K562 (cell line): ENCODE results near the gene NAT14. TPM values are rescaled to one million over a fixed set of nuclear protein-coding genes. Genes with fewer than 3 reads are reported as not detected.

Experiments
- ATAC-seq: fragments of 200-7000 bp; cut with Tn5 transposase; 3 replicates; pipeline ENCODE4 v1.9.1; 2020; ENCODE audit warnings: moderate library complexity
- BruUV-seq: library from RNA; stranded (reverse); fragments of 400-500 nt; replicated peaks from 2 replicates; lab custom pipeline; 2021; lab: Mats Ljungman, UMichigan
- CTCF ChIA-PET: fragments of 300-600 bp; formaldehyde crosslinking; extraction: SDS; loops from one replicate; lab custom pipeline; 2021; ENCODE audit warnings: low intra/inter-chr PET ratio; lab: Yijun Ruan, JAX
- POLR2A ChIA-PET: fragments of 300-600, 350-650 bp; sonication (Branson Sonifier 250); formaldehyde crosslinking; extraction: SDS; loops from one replicate; lab custom pipeline; 2021; ENCODE audit warnings: antibody characterized with exemption, inconsistent platforms; lab: Yijun Ruan, JAX
- DNase-seq, 4 experiments: peaks; one replicate each; pipeline versions ENCODE4 v3.0.0 to v3.0.0-alpha.2; 2011 to 2018; ENCODE audit warnings: low spot score in 3 of 4, mixed read lengths in 3 of 4; ENCODE audit errors: extremely low read depth in 1 of 4
- FAIRE-seq: peaks from 2 replicates; lab custom pipeline; 2011; peaks lifted over from hg19 to GRCh38; lab: Jason Lieb, UNC
- H2AFZ ChIP-seq: 2 replicates; pipeline ENCODE4 v1.6.0; 2011; ENCODE audit warnings: low read depth, low read length, control low read depth, inconsistent platforms
- H3K27ac ChIP-seq: fragments of 200-600 bp; 3 replicates; pipeline ENCODE4 v1.8.0; 2011; ENCODE audit warnings: low read depth, mild to moderate bottlenecking, control low read depth, inconsistent platforms, low read length, moderate library complexity, mixed read lengths; ENCODE audit errors: extremely low read depth
- H3K27me3 ChIP-seq, 2 experiments: fragments of 300-600 bp in 1 of 2; 2 replicates in 1 of 2; 3 replicates in 1 of 2; pipeline versions ENCODE4 v1.6.0 to v1.8.0; 2011; ENCODE audit warnings: inconsistent platforms in 2 of 2, low read length in 2 of 2, mild to moderate bottlenecking in 1 of 2, mixed read lengths in 1 of 2, moderate library complexity in 1 of 2; ENCODE audit not compliant: control insufficient read depth in 2 of 2, insufficient read depth in 2 of 2
- H3K36me3 ChIP-seq: fragments of 300-600 bp; 3 replicates; pipeline ENCODE4 v1.8.0; 2011; ENCODE audit warnings: mild to moderate bottlenecking, low read length, inconsistent platforms; ENCODE audit not compliant: control insufficient read depth, insufficient read depth
- H3K4me1 ChIP-seq, 2 experiments: fragments of 200-600 bp in 1 of 2; replicated peaks in 1 of 2; 2 replicates in 1 of 2; 3 replicates in 1 of 2; pipeline versions ENCODE4 v1.5.1 to v1.8.0; 2011; ENCODE audit warnings: inconsistent platforms in 2 of 2, low read length in 2 of 2, mild to moderate bottlenecking in 1 of 2, mixed read lengths in 1 of 2, moderate library complexity in 1 of 2; ENCODE audit not compliant: control insufficient read depth in 2 of 2, insufficient read depth in 2 of 2
- H3K4me2 ChIP-seq: 2 replicates; pipeline ENCODE4 v1.6.1; 2011; ENCODE audit warnings: low read length, control low read depth, inconsistent platforms, mixed read lengths; ENCODE audit not compliant: insufficient read depth
- H3K4me3 ChIP-seq: fragments of 200-600 bp; sonication (generic), shearing (Covaris generic); 2 replicates; pipeline ENCODE4 v1.5.1; 2016; ENCODE audit warnings: control low read depth, inconsistent platforms
- H3K79me2 ChIP-seq: fragments of 200-600 bp; 3 replicates; pipeline ENCODE4 v1.8.0; 2011; ENCODE audit warnings: low read length, inconsistent platforms; ENCODE audit not compliant: control insufficient read depth, insufficient read depth
- H3K9ac ChIP-seq, 2 experiments: 2 replicates each; pipeline versions ENCODE4 v1.6.0 to v1.6.1; 2011; ENCODE audit warnings: low read depth in 2 of 2, low read length in 2 of 2, control low read depth in 1 of 2, inconsistent platforms in 1 of 2, mild to moderate bottlenecking in 1 of 2, mixed read lengths in 1 of 2; ENCODE audit not compliant: insufficient read depth in 1 of 2
- H3K9me1 ChIP-seq: one replicate; pipeline ENCODE4 v1.6.0; 2011; ENCODE audit warnings: inconsistent platforms, mild to moderate bottlenecking, low read length, moderate library complexity; ENCODE audit not compliant: control insufficient read depth, insufficient read depth
- H3K9me3 ChIP-seq: replicated peaks from 2 replicates; pipeline ENCODE4 v1.5.1; 2011; ENCODE audit warnings: low read depth, low read length, inconsistent platforms; ENCODE audit not compliant: control insufficient read depth, insufficient read depth
- H4K20me1 ChIP-seq: replicated peaks from 2 replicates; pipeline ENCODE4 v1.6.1; 2011; ENCODE audit warnings: low read length, inconsistent platforms, mixed read lengths; ENCODE audit not compliant: control insufficient read depth, insufficient read depth
- BDP1 ChIP-seq: IDR thresholded peaks from 3 replicates; pipeline ENCODE4 v1.6.1; 2011; ENCODE audit not compliant: insufficient read length, insufficient read depth
- CXXC5 ChIP-seq: fragments of 250-450 bp; sonication (Bioruptor Pico); IDR thresholded peaks from 2 replicates; pipeline ENCODE4 v1.8.0; 2022; ENCODE audit warnings: inconsistent platforms, mild to moderate bottlenecking, moderate library complexity
- DDX20 ChIP-seq: fragments of 450-650 bp; IDR thresholded peaks from 2 replicates; pipeline ENCODE4 v1.6.1; 2016; ENCODE audit warnings: missing genetic modification characterization, low read depth, mild to moderate bottlenecking, missing compliant biosample characterization, moderate library complexity
- DMBX1 ChIP-seq: fragments of 250-450 bp; sonication (Bioruptor Pico); IDR thresholded peaks from 2 replicates; pipeline ENCODE4 v1.8.0; 2022; ENCODE audit warnings: inconsistent platforms, mild to moderate bottlenecking, moderate library complexity, borderline replicate concordance
- ELK3 ChIP-seq: fragments of 450-650 bp; formaldehyde crosslinking; IDR thresholded peaks from 2 replicates; pipeline ENCODE4 v1.4.0; 2020; ENCODE audit warnings: mild to moderate bottlenecking
- HES1 ChIP-seq: fragments of 450-650 bp; IDR thresholded peaks from 2 replicates; pipeline ENCODE4 v1.6.1; 2016; ENCODE audit warnings: low read depth, mild to moderate bottlenecking, moderate library complexity
- HIVEP1 ChIP-seq: fragments of 250-450 bp; sonication (Bioruptor Pico); IDR thresholded peaks from 2 replicates; pipeline ENCODE4 v1.4.0; 2020; ENCODE audit warnings: mild to moderate bottlenecking
- HMG20B ChIP-seq: fragments of 250-450 bp; sonication (Bioruptor Pico); IDR thresholded peaks from 2 replicates; pipeline ENCODE4 v1.5.0; 2021; ENCODE audit warnings: mild to moderate bottlenecking
- PHB2 ChIP-seq: fragments of 450-650 bp; IDR thresholded peaks from 2 replicates; pipeline ENCODE4 v1.6.1; 2017; ENCODE audit warnings: low read depth
- RNF219 ChIP-seq: fragments of 250-450 bp; sonication (Bioruptor Pico); IDR thresholded peaks from 2 replicates; pipeline ENCODE4 v1.5.0; 2022; ENCODE audit warnings: mild to moderate bottlenecking
- TSC22D4 ChIP-seq: fragments of 450-650 bp; IDR thresholded peaks from 2 replicates; pipeline ENCODE4 v1.6.1; 2016; ENCODE audit warnings: missing genetic modification characterization, missing biosample characterization, control low read depth
- XRCC3 ChIP-seq: fragments of 450-650 bp; IDR thresholded peaks from 2 replicates; pipeline ENCODE4 v1.6.1; 2017; ENCODE audit warnings: mild to moderate bottlenecking, moderate library complexity
- ZBED1 ChIP-seq: IDR thresholded peaks from 2 replicates; pipeline ENCODE4 v1.6.1; 2014
- ZBTB33 ChIP-seq: sonication (generic); formaldehyde crosslinking; IDR thresholded peaks from 2 replicates; pipeline ENCODE4 v1.8.1; 2023; ENCODE audit warnings: mild to moderate bottlenecking, missing genetic modification reagents
- ZFP36 ChIP-seq: fragments of 150-350 bp; IDR thresholded peaks from 2 replicates; pipeline ENCODE4 v1.6.1; 2018; ENCODE audit warnings: low read length, low read depth; ENCODE audit not compliant: partially characterized antibody
- ZNF175 ChIP-seq: fragments of 200-800 bp; sonication (Bioruptor generic); IDR thresholded peaks from 2 replicates; pipeline ENCODE4 v1.6.1; 2016; ENCODE audit warnings: low read depth, mild to moderate bottlenecking, missing genetic modification characterization, missing compliant biosample characterization
- ZNF384 ChIP-seq: IDR thresholded peaks from 2 replicates; pipeline ENCODE4 v1.6.1; 2012; ENCODE audit warnings: low read depth, low read length, improper control_type of control experiment
- whole genome bisulfite sequencing: fragments of 100-300 bp; shearing (Covaris generic); methylation state at CpG from one replicate; pipeline ENCODE4 v1.1.6; 2016; ENCODE audit warnings: low coverage, mixed read lengths; ENCODE audit not compliant: insufficient coverage; ENCODE audit errors: missing lambda C conversion rate; 5-methylcytosine and 5-hydroxymethylcytosine counted together
- in situ Hi-C: fragments of 300-500 bp; cut with MboI; formaldehyde crosslinking; loops from 4 replicates; pipeline ENCODE4 v1.15.0; 2018; ENCODE audit warnings: inconsistent platforms, mixed read lengths
- intact Hi-C: fragments of 100-400 bp; cut with micrococcal nuclease; formaldehyde crosslinking; loops from 2 replicates; pipeline ENCODE4 v1.14.2; 2022
- polyA plus RNA-seq, 8 experiments: library from polyadenylated mRNA; depleted of rRNA in 4 of 8; stranded (reverse) in 5 of 8; unstranded in 3 of 8; fragments of >200 nt; fragmentation: Nextera tagmentation in 2 of 8; fragmentation: Illumina TruSeq in 1 of 8; extraction: Ambion mirVana in 2 of 8; extraction: Trizol in 1 of 8; gene quantifications; 2 replicates each; pipeline versions ENCODE4 v1.2.1 to v1.2.3, GENCODE V29; 2011 to 2014; ENCODE audit warnings: inconsistent platforms in 1 of 8, missing spikeins in 1 of 8
- total RNA-seq, 7 experiments: library from RNA; depleted of rRNA in 6 of 7; stranded (reverse); fragments of >200 nt in 6 of 7; fragmentation: Illumina TruSeq in 2 of 7; extraction: Trizol in 2 of 7; gene quantifications; 2 replicates each; pipeline versions ENCODE4 v1.2.1 to v1.2.3, GENCODE V29; 2011 to 2021; ENCODE audit warnings: low replicate concordance in 1 of 7

The NAT14 gene
- total and polyA plus RNA-seq, 9 of the 15 experiments (the other 6 are each of a cell fraction or from before 2014, with no cell fraction given) = 2.4 to 77.0 (median 26.7) TPM

- TF ChIP-seq DDX20 = no peak
- no peak for TF ChIP-seq ZBTB33 (CRISPR knock-in tag)
- no peak for TF ChIP-seq ELK3
- no peak for TF ChIP-seq CXXC5 (CRISPR knock-in tag)
Observed at GRCh38 chr19:55504981-55505380, 20.0 kb downstream of the NAT14 start (continued).

- no peaks in the 10 kb centered on the region; the same call in 1 of the 2 replicates for H3K9me3 ChIP-seq
- H3K4me3 ChIP-seq = no peak overlapping the region
- peaks cover 12 to 22% of the 10 kb centered on the region in 2 experiments for H3K4me1 ChIP-seq
- ChIA-PET POLR2A (interaction anchor here (0.7 to 1.2 kb wide), 2 partner anchors 108 kb away, joined by 3 to 4 read pairs; no protein-coding TSS in a partner anchor), CTCF (no interaction called here)
- no peak overlapping the region for H3K27ac ChIP-seq
- H2AFZ ChIP-seq = no peak overlapping the region
- in situ Hi-C loops = no loop called here
- no peak for ATAC-seq
- BruUV-seq = no TSS peak
- intact Hi-C loops = loop anchor here (10.0 kb wide), 1 partner anchor 353 kb away; the partner anchor contains the start of gene TNNI3
- peak in 1 of 4 experiments; percentile 34 for DNase-seq
- WGBS = 0% methylated on average over 10 of the region's 10 CpGs
- H3K36me3 ChIP-seq = no peaks in the 10 kb centered on the region
- peaks cover 6 to 18% of the 10 kb centered on the region in 2 experiments; a peak in 3 of 5 replicates for H3K27me3 ChIP-seq
- no peaks in the 10 kb centered on the region for H3K79me2 ChIP-seq
- H3K9me1 ChIP-seq = no peaks in the 10 kb centered on the region
- no peaks in the 10 kb centered on the region; the same call in 1 of the 2 replicates for H4K20me1 ChIP-seq
- H3K4me2 ChIP-seq = no peak overlapping the region
- FAIRE-seq = no peak
- H3K9ac ChIP-seq = peak overlapping the region in 1 of 2 experiments; percentile 50; a peak in 1 of 4 replicates
- TF ChIP-seq HES1 = no peak
- TF ChIP-seq BDP1 = no peak
- no peak for TF ChIP-seq PHB2
- no peak for TF ChIP-seq HMG20B (CRISPR knock-in tag)
- TF ChIP-seq ZFP36 = no peak
- no peak for TF ChIP-seq ZBED1
- no peak for TF ChIP-seq RNF219 (CRISPR knock-in tag)
- TF ChIP-seq TSC22D4 (tag) = no peak
- peak; percentile 42; the same call in 1 of the 2 replicates for TF ChIP-seq ZNF175
- TF ChIP-seq XRCC3 = no peak
- no peak for TF ChIP-seq ZNF384
- TF ChIP-seq HIVEP1 (CRISPR knock-in tag) = no peak
- no peak for TF ChIP-seq DMBX1
Observed at GRCh38 chr19:55508120-55508519, 23.1 kb downstream of the NAT14 start.
